ENCODE results near the gene DNAJB9. TPM values are rescaled to one million over a fixed set of nuclear protein-coding genes. Genes with fewer than 3 reads are reported as not detected.

Gene DNAJB9
- total RNA-seq, 1 experiment from 2014 or later = 11.1 TPM

- in situ Hi-C loops (cut with HindIII; ENCODE audit: low pct_unique_long_range_greater_than_20kb, low sequenced_read_pairs) (no loop called here), intact Hi-C loops (cut with micrococcal nuclease; ENCODE audit: unreplicated experiment) (no loop called here)
- no peak overlapping the region for H3K4me3 ChIP-seq (ENCODE audit: low read depth in 2 of 2, low read length in 2 of 2)
- peaks cover 5% of the 10 kb centered on the region; the same call in 1 of the 2 replicates for H3K27me3 ChIP-seq (ENCODE audit: control insufficient read depth, insufficient read depth, low read length)
- TF ChIP-seq SIN3A (IDR thresholded peaks at IDR 0.05; ENCODE audit: borderline replicate concordance, insufficient read depth, low read depth, low read length) (no peak), TCF7L2 (IDR thresholded peaks at IDR 0.05; ENCODE audit: low read depth, low read length) (no peak), REST (IDR thresholded peaks at IDR 0.05; ENCODE audit: insufficient read depth in 1 of 2, low read depth in 2 of 2, low read length in 1 of 2) (no peak), CTCF (IDR thresholded peaks at IDR 0.05) (no peak), POLR2AphosphoS5 (IDR thresholded peaks at IDR 0.05; ENCODE audit: low read depth, low read length) (no peak)
- DNase-seq (ENCODE audit: low read depth, low spot score) = no peak
- no peaks in the 10 kb centered on the region for H3K4me1 ChIP-seq (ENCODE audit: control insufficient read depth, insufficient read depth, low read length)
- no peaks in the 10 kb centered on the region for H3K36me3 ChIP-seq (ENCODE audit: control insufficient read depth, insufficient read depth, low read length)
- ChIA-PET CTCF (no interaction called here), POLR2A (no interaction called here)
- BruUV-seq (replicated peaks) = no TSS peak
- no peak overlapping the region for H3K27ac ChIP-seq (ENCODE audit: low read length)
- no peaks in the 10 kb centered on the region for H3K9me3 ChIP-seq (ENCODE audit: control insufficient read depth, insufficient read depth, low read depth, low read length)
- no peak for ATAC-seq
Measured at GRCh38 chr7:108598153-108598552, 28.5 kb downstream of the DNAJB9 start.

- Histone ChIP-seq H3K36me3 (ENCODE audit: control insufficient read depth, insufficient read depth, low read length) (no peaks in the 10 kb centered on the region), H3K4me3 (ENCODE audit: low read depth in 2 of 2, low read length in 2 of 2) (no peak overlapping the region), H3K9me3 (ENCODE audit: control insufficient read depth, insufficient read depth, low read depth, low read length) (no peaks in the 10 kb centered on the region), H3K27ac (ENCODE audit: low read length) (no peak overlapping the region), H3K4me1 (ENCODE audit: control insufficient read depth, insufficient read depth, low read length) (no peaks in the 10 kb centered on the region), H3K27me3 (ENCODE audit: control insufficient read depth, insufficient read depth, low read length) (peaks cover 5% of the 10 kb centered on the region; the same call in 1 of the 2 replicates)
- no TSS peak for BruUV-seq (replicated peaks)
- DNase-seq (ENCODE audit: low read depth, low spot score) (no peak), ATAC-seq (no peak)
- in situ Hi-C loops (cut with HindIII; ENCODE audit: low pct_unique_long_range_greater_than_20kb, low sequenced_read_pairs) = no loop called here
- CTCF ChIA-PET = no interaction called here
- TF ChIP-seq CTCF (IDR thresholded peaks at IDR 0.05) (no peak), SIN3A (IDR thresholded peaks at IDR 0.05; ENCODE audit: borderline replicate concordance, insufficient read depth, low read depth, low read length) (no peak), REST (IDR thresholded peaks at IDR 0.05; ENCODE audit: insufficient read depth in 1 of 2, low read depth in 2 of 2, low read length in 1 of 2) (no peak), TCF7L2 (IDR thresholded peaks at IDR 0.05; ENCODE audit: low read depth, low read length) (no peak), POLR2AphosphoS5 (IDR thresholded peaks at IDR 0.05; ENCODE audit: low read depth, low read length) (no peak)
- POLR2A ChIA-PET = no interaction called here
- intact Hi-C loops (cut with micrococcal nuclease; ENCODE audit: unreplicated experiment) = no loop called here
Measured at GRCh38 chr7:108598914-108599580, 29.4 kb downstream of the DNAJB9 start.
